Vagina (tissue), 2 donors: ENCODE results near the gene MTHFD1L.

Source experiments
- POLR2AphosphoS5 ChIP-seq, 2 donors: sonication (generic); formaldehyde crosslinking; IDR thresholded peaks; one replicate each; pipeline ENCODE4 v1.9.0; 2017; ENCODE audit warnings: antibody characterized with exemption in 2 of 2, mild to moderate bottlenecking in 2 of 2, low read depth in 1 of 2; ENCODE audit not compliant: insufficient read depth in 1 of 2
- TF ChIP-seq, protein P1 (sequence below), 3 experiments: fragments of 450-650 bp in 2 of 3; fragments of 200-600 bp in 1 of 3; sonication (generic) in 1 of 3; IDR thresholded peaks; one replicate each; pipeline ENCODE4 v1.5.1; 2017 to 2019; ENCODE audit warnings: antibody characterized with exemption in 3 of 3, mild to moderate bottlenecking in 2 of 3, moderate library complexity in 2 of 3

DNA sequence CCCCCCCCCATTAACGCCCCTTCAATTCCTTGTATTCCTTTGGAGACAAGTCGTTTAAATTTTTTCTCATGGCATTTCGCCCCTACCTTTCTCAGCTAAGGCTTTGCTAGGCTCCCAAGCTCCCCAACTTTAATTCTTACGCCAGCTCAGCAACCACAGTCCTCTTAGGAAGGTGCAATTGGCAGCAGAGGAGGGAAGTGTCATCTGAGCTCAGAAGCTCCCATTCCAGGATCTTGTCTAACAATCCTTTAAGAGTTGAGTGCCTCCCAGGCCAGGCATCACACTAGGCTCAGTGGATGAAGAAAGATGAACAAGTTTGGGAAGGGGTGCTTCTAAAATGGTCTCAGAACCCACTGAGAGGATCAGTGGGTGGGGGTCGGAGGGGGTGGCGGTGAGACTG lies 243.0 kb downstream of the MTHFD1L start:
- TF ChIP-seq, protein P1, sequence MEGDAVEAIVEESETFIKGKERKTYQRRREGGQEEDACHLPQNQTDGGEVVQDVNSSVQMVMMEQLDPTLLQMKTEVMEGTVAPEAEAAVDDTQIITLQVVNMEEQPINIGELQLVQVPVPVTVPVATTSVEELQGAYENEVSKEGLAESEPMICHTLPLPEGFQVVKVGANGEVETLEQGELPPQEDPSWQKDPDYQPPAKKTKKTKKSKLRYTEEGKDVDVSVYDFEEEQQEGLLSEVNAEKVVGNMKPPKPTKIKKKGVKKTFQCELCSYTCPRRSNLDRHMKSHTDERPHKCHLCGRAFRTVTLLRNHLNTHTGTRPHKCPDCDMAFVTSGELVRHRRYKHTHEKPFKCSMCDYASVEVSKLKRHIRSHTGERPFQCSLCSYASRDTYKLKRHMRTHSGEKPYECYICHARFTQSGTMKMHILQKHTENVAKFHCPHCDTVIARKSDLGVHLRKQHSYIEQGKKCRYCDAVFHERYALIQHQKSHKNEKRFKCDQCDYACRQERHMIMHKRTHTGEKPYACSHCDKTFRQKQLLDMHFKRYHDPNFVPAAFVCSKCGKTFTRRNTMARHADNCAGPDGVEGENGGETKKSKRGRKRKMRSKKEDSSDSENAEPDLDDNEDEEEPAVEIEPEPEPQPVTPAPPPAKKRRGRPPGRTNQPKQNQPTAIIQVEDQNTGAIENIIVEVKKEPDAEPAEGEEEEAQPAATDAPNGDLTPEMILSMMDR (IDR thresholded peaks at IDR 0.05): no peak
- TF ChIP-seq POLR2AphosphoS5 (IDR thresholded peaks at IDR 0.05; ENCODE audit: insufficient read depth in 1 of 2, low read depth in 1 of 2): no peak
